ENCODE results near the gene RHBDL2. TPM values are rescaled to one million over a fixed set of nuclear protein-coding genes. Genes with fewer than 3 reads are reported as not detected.

RHBDL2 gene
- under 1 TPM; 0.14 to 0.17 TPM for total RNA-seq
- polyA plus RNA-seq, result under 1 TPM in 1 of 2 donors, not detected in 1; 0.28 TPM

GRCh38 chr1:38941527-38942019, at the start of gene RHBDL2:
RHBDL2 (minus strand) TSS chr1:38941830; CDS start chr1:38919212, 22,618 bp downstream.
- TF ChIP-seq NR2F2 (IDR thresholded peaks at IDR 0.05), result no peak
- no peak for TF ChIP-seq JUND (IDR thresholded peaks at IDR 0.05)
- no peak for TF ChIP-seq RAD21 (IDR thresholded peaks at IDR 0.05)
- TF ChIP-seq REST (IDR thresholded peaks at IDR 0.05), result no peak
- TF ChIP-seq MAX (IDR thresholded peaks at IDR 0.05), result no peak
- no peak for TF ChIP-seq ATF3 (IDR thresholded peaks at IDR 0.05)
- TF ChIP-seq EGR1 (IDR thresholded peaks at IDR 0.05; ENCODE audit: low read depth in 2 of 2), result no peak
- TF ChIP-seq FOXA2 (IDR thresholded peaks at IDR 0.05), result no peak
- DNase-seq (ENCODE audit: low spot score), result no peak
- no peaks in the 10 kb centered on the region for H3K4me1 ChIP-seq (ENCODE audit: control insufficient read depth in 4 of 4, insufficient read depth in 4 of 4, low read length in 3 of 4)
- peak within 1 kb of the TSS in 1 of 3 donors; percentile 38 for H3K4me3 ChIP-seq (ENCODE audit: low read depth in 1 of 3, low read length in 3 of 3)
- no peaks in the 10 kb centered on the region for H3K36me3 ChIP-seq (ENCODE audit: control insufficient read depth in 4 of 4, insufficient read depth in 3 of 4, low read depth in 1 of 4, low read length in 3 of 4)
- no peaks in the 10 kb centered on the region for H3K9me3 ChIP-seq (ENCODE audit: control insufficient read depth in 4 of 4, low read length in 3 of 4)
- H3K9ac ChIP-seq (ENCODE audit: low read depth in 1 of 2, low read length in 2 of 2), result no peak within 1 kb of the TSS
- 55% methylated on average over 14 of the region's 14 CpGs for WGBS
- no peaks in the 10 kb centered on the region for H3K27me3 ChIP-seq (ENCODE audit: control insufficient read depth in 4 of 4, insufficient read depth in 4 of 4, low read length in 3 of 4)
- no peak within 1 kb of the TSS for H3K27ac ChIP-seq (ENCODE audit: low read depth in 1 of 2, low read length in 2 of 2)

GRCh38 chr1:38990738-38991637, 49.4 kb upstream of the RHBDL2 start, which contains the start of gene AKIRIN1:
AKIRIN1 (plus strand) TSS chr1:38991276; CDS start chr1:38991381, 105 bp downstream.
- Histone ChIP-seq H3K9me3 (ENCODE audit: control insufficient read depth in 4 of 4, low read length in 3 of 4) (no peaks in the 10 kb centered on the region), H3K27ac (ENCODE audit: low read depth in 1 of 2, low read length in 2 of 2) (peak within 1 kb of the TSS; percentile 78 to 92), H3K27me3 (ENCODE audit: control insufficient read depth in 4 of 4, insufficient read depth in 4 of 4, low read length in 3 of 4) (no peaks in the 10 kb centered on the region), H3K9ac (ENCODE audit: low read depth in 1 of 2, low read length in 2 of 2) (peak within 1 kb of the TSS; percentile 62 to 91), H3K4me1 (ENCODE audit: control insufficient read depth in 4 of 4, insufficient read depth in 4 of 4, low read length in 3 of 4) (peaks cover 3 to 22% (median 19%) of the 10 kb centered on the region in 4 donors), H3K4me3 (ENCODE audit: low read depth in 1 of 3, low read length in 3 of 3) (peak within 1 kb of the TSS; percentile 93 to 98 (median 98)), H3K36me3 (ENCODE audit: control insufficient read depth in 4 of 4, insufficient read depth in 3 of 4, low read depth in 1 of 4, low read length in 3 of 4) (peaks cover 0 to 2% (median under 1%) of the 10 kb centered on the region in 4 donors)
- 1% methylated on average over 76 of the region's 76 CpGs for WGBS
- DNase-seq (ENCODE audit: low spot score), result peak; percentile 99
- peak; percentile 80 for TF ChIP-seq YY1 (IDR thresholded peaks at IDR 0.05)
- TF ChIP-seq RXRA (IDR thresholded peaks at IDR 0.05), result peak; percentile 34 to 37
- TF ChIP-seq MAX (IDR thresholded peaks at IDR 0.05), result no peak
- TF ChIP-seq ATF3 (IDR thresholded peaks at IDR 0.05), result no peak
- TF ChIP-seq CTCF (IDR thresholded peaks at IDR 0.05; ENCODE audit: low read depth, low read length, missing input control), result no peak
- peak; percentile 71 for TF ChIP-seq SP1 (IDR thresholded peaks at IDR 0.05)
- peak in 1 of 2 donors; percentile 16 for TF ChIP-seq HNF4A (conservative IDR thresholded peaks at IDR 0.05)
- no peak for TF ChIP-seq REST (IDR thresholded peaks at IDR 0.05)
- TF ChIP-seq FOXA1 (IDR thresholded peaks at IDR 0.05), result peak; percentile 49
- no peak for TF ChIP-seq ZBTB33 (IDR thresholded peaks at IDR 0.05)
- no peak for TF ChIP-seq TAF1 (conservative IDR thresholded peaks at IDR 0.05)
- TF ChIP-seq FOXA2 (IDR thresholded peaks at IDR 0.05), result peak; percentile 4
- TF ChIP-seq RAD21 (IDR thresholded peaks at IDR 0.05), result peak in 1 of 2 donors; percentile 21
- TF ChIP-seq NR2F2 (IDR thresholded peaks at IDR 0.05), result peak; percentile 63
- no peak for TF ChIP-seq HNF4G (IDR thresholded peaks at IDR 0.05)
- TF ChIP-seq JUND (IDR thresholded peaks at IDR 0.05), result no peak
- TF ChIP-seq EGR1 (IDR thresholded peaks at IDR 0.05; ENCODE audit: low read depth in 2 of 2), result peak in 1 of 2 donors; percentile 30
